ENCODE results near the gene RBBP8. TPM values are rescaled to one million over a fixed set of nuclear protein-coding genes. Genes with fewer than 3 reads are reported as not detected.
A peak's percentile ranks its signal among the peaks of the same experiment; 100 is the strongest.

RBBP8 gene
- total RNA-seq, 1 experiment from 2014 or later = 65.2 TPM

DNA sequence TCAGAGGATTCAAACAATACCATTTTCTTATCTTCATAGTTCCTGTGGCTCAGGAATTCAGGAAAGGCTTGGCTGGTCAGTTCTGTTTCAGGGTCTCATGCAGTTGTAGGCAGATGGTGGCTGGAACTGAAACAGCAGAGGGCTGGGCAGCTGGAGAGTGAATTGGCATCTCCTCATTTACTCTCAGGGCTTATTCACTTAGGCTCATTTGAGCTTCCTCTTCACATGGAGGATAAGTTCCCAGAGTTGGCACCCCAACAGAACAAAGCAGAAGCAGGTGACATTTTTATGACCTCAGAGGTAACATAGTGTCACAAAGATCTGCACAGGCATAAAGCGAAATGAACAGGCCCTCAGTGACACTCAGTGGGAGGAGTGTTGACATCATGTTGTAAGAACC, 66.1 kb downstream of the RBBP8 start:
- peaks cover 4 to 64% (median 26%) of the 10 kb centered on the region in 3 experiments; a peak in 6 of 7 replicates for H3K36me3 Mint-ChIP-seq (ENCODE audit: insufficient read depth in 1 of 3, low read depth in 3 of 3)
- no peak for DNase-seq
- no peaks in the 10 kb centered on the region for H3K9me3 Mint-ChIP-seq
- H3K4me1 ChIP-seq (ENCODE audit: insufficient read depth, low read length) = no peaks in the 10 kb centered on the region
- no peak overlapping the region for H3K27ac ChIP-seq (ENCODE audit: insufficient read length, low read depth, low read length)
- no peak overlapping the region for H2BK12ac ChIP-seq (ENCODE audit: insufficient read length, low read depth, low read length)
- no peak overlapping the region for H3K4me3 Mint-ChIP-seq
- H3K14ac ChIP-seq (ENCODE audit: insufficient read depth, low read length) = no peak overlapping the region
- H2BK20ac ChIP-seq (ENCODE audit: low read depth, low read length, poor library complexity, severe bottlenecking) = no peak overlapping the region
- H3K4ac ChIP-seq (ENCODE audit: low read depth, low read length) = no peak overlapping the region
- H2BK120ac ChIP-seq (ENCODE audit: low read depth, low read length, poor library complexity, severe bottlenecking) = no peak overlapping the region
- no peaks in the 10 kb centered on the region for H3K27me3 Mint-ChIP-seq (ENCODE audit: low read depth)
- H2AK5ac ChIP-seq (ENCODE audit: insufficient read length, low read length) = no peak overlapping the region
- WGBS (ENCODE audit: extremely low coverage, insufficient read length, low lambda C conversion rate) = no CpG with 5 or more reads among the region's 1 CpG
- no peak overlapping the region for H4K91ac ChIP-seq (ENCODE audit: insufficient read length, low read depth, low read length)
- no peaks in the 10 kb centered on the region for H3K79me1 ChIP-seq (ENCODE audit: insufficient read depth, low read depth, low read length, poor library complexity, severe bottlenecking)
- no peaks in the 10 kb centered on the region for H3K9me3 ChIP-seq (ENCODE audit: control insufficient read depth, low read depth, low read length)
- H3K4me1 Mint-ChIP-seq = no peaks in the 10 kb centered on the region
- no peak overlapping the region for H3T11ph ChIP-seq (ENCODE audit: low read length)
- H3K79me2 ChIP-seq (ENCODE audit: insufficient read depth, low read length) = no peaks in the 10 kb centered on the region
- no peak overlapping the region for H2BK15ac ChIP-seq (ENCODE audit: low read depth, low read length)
- H3K18ac ChIP-seq (ENCODE audit: insufficient read length, low read depth, low read length) = no peak overlapping the region
- H4K20me1 ChIP-seq (ENCODE audit: control insufficient read depth, insufficient read depth, insufficient read length) = no peaks in the 10 kb centered on the region
- H3K27me3 ChIP-seq (ENCODE audit: insufficient read depth, low read length) = no peaks in the 10 kb centered on the region
- H3K56ac ChIP-seq (ENCODE audit: insufficient read length, low read depth, low read length) = no peak overlapping the region
- no peak overlapping the region for H2BK5ac ChIP-seq (ENCODE audit: insufficient read length, low read length)
- no peak overlapping the region for H3K9ac ChIP-seq (ENCODE audit: extremely low read depth, insufficient read length, low read length)
- TF ChIP-seq CTCF (conservative IDR thresholded peaks at IDR 0.05) = no peak
- no peak overlapping the region for H2AFZ ChIP-seq (ENCODE audit: low read length)
- H3K4me2 ChIP-seq (ENCODE audit: insufficient read depth, insufficient read length, low read length) = no peak overlapping the region
- no peak overlapping the region for H4K8ac ChIP-seq (replicated peaks; ENCODE audit: insufficient read length, low read depth, low read length)
- peak overlapping the region in 1 of 3 experiments; percentile 59; a peak in 2 of 7 replicates for H3K27ac Mint-ChIP-seq
- H3K23me2 ChIP-seq (ENCODE audit: insufficient read length, low read depth, low read length, poor library complexity, severe bottlenecking) = no peaks in the 10 kb centered on the region
- no peak overlapping the region for H3K23ac ChIP-seq (ENCODE audit: insufficient read length, low read depth, low read length)
- no peak overlapping the region for H4K5ac ChIP-seq (ENCODE audit: insufficient read length, low read depth, low read length)

All from H9 (cell line).